Left ventricle myocardium inferior (tissue), 1 donor: ENCODE measurements around the gene PPFIA2. TPM values are rescaled to one million over a fixed set of nuclear protein-coding genes. Genes with fewer than 3 reads are reported as not detected.

Experiments used
- DNase-seq: peaks from one replicate; pipeline ENCODE4 v3.0.0-alpha.2; 2020
- H3K27ac ChIP-seq: fragments of 200-600 bp; replicated peaks from 2 replicates; pipeline ENCODE4 v1.8.0; 2021
- H3K27me3 ChIP-seq: fragments of 200-600 bp; 2 replicates; pipeline ENCODE4 v1.8.0; 2021; ENCODE audit warnings: low read depth
- H3K36me3 ChIP-seq: fragments of 200-600 bp; 2 replicates; pipeline ENCODE4 v1.8.0; 2021
- H3K4me1 ChIP-seq: fragments of 200-600 bp; 2 replicates; pipeline ENCODE4 v1.8.0; 2021
- H3K4me3 ChIP-seq: fragments of 200-600 bp; 2 replicates; pipeline ENCODE4 v1.8.0; 2021; ENCODE audit warnings: mild to moderate bottlenecking, moderate library complexity
- H3K9me3 ChIP-seq: fragments of 200-600 bp; replicated peaks from 2 replicates; pipeline ENCODE4 v1.8.0; 2021
- CTCF ChIP-seq: fragments of 200-600 bp; IDR thresholded peaks from 2 replicates; pipeline ENCODE4 v1.8.0; 2021; ENCODE audit warnings: antibody characterized with exemption, mild to moderate bottlenecking, borderline replicate concordance
- intact Hi-C: fragments of 100-400 bp; cut with micrococcal nuclease; formaldehyde crosslinking; loops from one replicate; pipeline ENCODE4 v1.11.0; 2022
- total RNA-seq: library from RNA; stranded (reverse); fragmentation: NEBNext Ultra II Directional; extraction: Animal tissue kit (Norgen Biotek cat#: 25700); gene quantifications from one replicate; pipeline ENCODE4 v1.2.1, GENCODE V29; 2021
- donor health status: DM: no; HTN: yes; CAD: no; lungs with severe emphysema.

PPFIA2 gene
- total RNA-seq, 1 donor from 2014 or later = 0.82 TPM

DNA sequence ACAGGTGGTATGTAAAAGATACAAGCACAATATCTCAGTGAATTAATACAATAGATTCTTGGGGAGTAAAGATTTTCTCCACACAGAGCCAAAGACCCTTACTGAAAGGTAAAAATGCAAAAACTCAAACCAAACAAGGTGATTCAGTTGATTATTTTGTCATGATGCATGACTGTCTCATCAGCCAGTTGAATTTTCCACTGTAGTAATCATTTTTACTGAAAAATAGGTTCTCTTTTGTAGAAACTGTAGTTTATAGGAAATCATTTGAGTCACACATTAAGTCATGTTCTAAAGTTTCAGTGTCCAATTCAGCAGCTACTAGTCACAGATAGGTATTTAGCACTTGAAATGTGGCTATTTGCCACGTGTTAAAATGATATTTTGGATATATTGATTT lies 53.6 kb downstream of the PPFIA2 start:
- Histone ChIP-seq H3K27me3 (no peaks in the 10 kb centered on the region), H3K27ac (no peak overlapping the region), H3K4me1 (no peaks in the 10 kb centered on the region), H3K36me3 (no peaks in the 10 kb centered on the region), H3K9me3 (peaks cover 7% of the 10 kb centered on the region), H3K4me3 (no peak overlapping the region)
- TF ChIP-seq CTCF = no peak
- intact Hi-C loops = no loop called here
- DNase-seq = no peak

DNA sequence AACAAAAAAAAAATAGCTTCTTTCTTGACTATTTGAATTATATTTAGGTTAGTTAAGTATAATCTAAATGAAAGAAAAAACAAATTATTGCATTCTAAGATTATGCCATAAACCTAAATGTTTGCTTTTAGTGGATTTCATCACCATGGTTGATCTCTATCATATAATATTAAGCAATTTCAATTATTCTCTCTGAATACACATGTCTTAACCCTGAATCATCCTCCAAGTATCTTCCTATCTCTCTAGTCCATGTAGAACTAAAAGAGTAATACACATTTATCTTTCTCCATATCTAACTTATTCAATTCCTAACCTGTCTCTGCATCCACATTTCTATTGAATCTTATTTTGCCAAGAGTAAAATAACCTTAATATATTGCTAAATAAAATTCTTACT lies 59.6 kb downstream of the PPFIA2 start:
- DNase-seq = no peak
- intact Hi-C loops = no loop called here
- H3K4me3 ChIP-seq = no peak overlapping the region
- H3K27ac ChIP-seq = no peak overlapping the region
- H3K4me1 ChIP-seq = no peaks in the 10 kb centered on the region
- H3K27me3 ChIP-seq = no peaks in the 10 kb centered on the region
- no peaks in the 10 kb centered on the region for H3K36me3 ChIP-seq
- TF ChIP-seq CTCF = no peak
- H3K9me3 ChIP-seq = no peaks in the 10 kb centered on the region

GRCh38 chr12:81692008-81692407 lies 67.1 kb downstream of the PPFIA2 start:
- Histone ChIP-seq H3K36me3 (no peaks in the 10 kb centered on the region), H3K9me3 (no peaks in the 10 kb centered on the region), H3K27me3 (no peaks in the 10 kb centered on the region), H3K4me1 (no peaks in the 10 kb centered on the region), H3K4me3 (no peak overlapping the region), H3K27ac (no peak overlapping the region)
- TF ChIP-seq CTCF = no peak
- no peak for DNase-seq
- intact Hi-C loops = no loop called here

DNA sequence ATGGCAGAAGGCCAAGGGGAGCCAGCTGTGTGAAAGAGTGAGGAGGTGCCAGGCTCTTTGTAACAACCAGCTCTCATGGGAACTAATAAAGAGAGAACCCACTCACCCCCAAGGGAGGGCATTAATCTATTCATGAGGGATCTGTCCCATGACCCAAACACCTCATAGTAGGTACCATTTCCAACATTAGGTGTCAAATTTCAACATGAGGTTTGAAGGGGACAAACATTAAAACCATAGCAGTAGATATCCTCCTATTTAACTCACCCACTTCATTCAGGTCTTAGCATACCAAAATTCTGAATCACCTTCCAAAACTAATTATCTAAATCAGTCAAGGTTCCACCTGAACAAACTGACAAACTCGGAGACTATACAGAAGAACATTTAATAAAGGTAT lies 75.3 kb downstream of the PPFIA2 start:
- H3K27me3 ChIP-seq = no peaks in the 10 kb centered on the region
- no peaks in the 10 kb centered on the region for H3K36me3 ChIP-seq
- no peaks in the 10 kb centered on the region for H3K9me3 ChIP-seq
- H3K4me1 ChIP-seq = no peaks in the 10 kb centered on the region
- no peak overlapping the region for H3K27ac ChIP-seq
- DNase-seq = no peak
- no peak for TF ChIP-seq CTCF
- no peak overlapping the region for H3K4me3 ChIP-seq
- intact Hi-C loops = no loop called here

GRCh38 chr12:81679614-81680013 lies 79.5 kb downstream of the PPFIA2 start:
- Histone ChIP-seq H3K36me3 (no peaks in the 10 kb centered on the region), H3K27ac (no peak overlapping the region), H3K9me3 (no peaks in the 10 kb centered on the region), H3K27me3 (no peaks in the 10 kb centered on the region), H3K4me1 (no peaks in the 10 kb centered on the region), H3K4me3 (no peak overlapping the region)
- no peak for TF ChIP-seq CTCF
- no peak for DNase-seq
- intact Hi-C loops = no loop called here

- H3K9me3 ChIP-seq = no peaks in the 10 kb centered on the region
- no peak overlapping the region for H3K4me3 ChIP-seq
- H3K27ac ChIP-seq = no peak overlapping the region
- intact Hi-C loops = no loop called here
- no peak for TF ChIP-seq CTCF
- no peaks in the 10 kb centered on the region for H3K27me3 ChIP-seq
- H3K4me1 ChIP-seq = no peaks in the 10 kb centered on the region
- DNase-seq = no peak
- no peaks in the 10 kb centered on the region for H3K36me3 ChIP-seq
These were observed 88.4 kb downstream of the PPFIA2 start for GRCh38 chr12:81670759-81671158.
